ENCODE measurements around the gene ZNF609. TPM values are rescaled to one million over a fixed set of nuclear protein-coding genes. Genes with fewer than 3 reads are reported as not detected.

ZNF609 gene
- polyA plus RNA-seq, 4 donors = 33.6 to 37.6 (median 35.7) TPM

DNA sequence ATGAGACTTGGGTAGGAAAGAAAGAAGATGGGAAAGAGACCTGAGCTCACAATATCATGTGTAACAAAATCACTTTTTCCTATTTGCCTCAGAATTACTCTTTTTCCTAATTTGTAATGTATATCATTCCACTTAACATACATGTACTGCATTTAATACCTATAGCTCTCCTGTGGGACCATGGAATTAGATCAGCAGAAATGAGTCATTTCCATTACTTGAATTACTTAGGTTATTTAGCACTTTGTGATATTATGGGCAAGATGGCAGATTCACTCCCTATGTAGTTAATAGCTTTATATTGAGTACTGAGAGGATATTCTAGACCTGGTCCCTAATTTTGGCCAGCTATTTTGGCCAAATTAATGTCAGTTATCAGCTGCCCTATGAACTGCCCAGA, 70.5 kb downstream of the ZNF609 start:
- no peak for DNase-seq (ENCODE audit: low read depth in 4 of 4, low spot score in 3 of 4)

DNA sequence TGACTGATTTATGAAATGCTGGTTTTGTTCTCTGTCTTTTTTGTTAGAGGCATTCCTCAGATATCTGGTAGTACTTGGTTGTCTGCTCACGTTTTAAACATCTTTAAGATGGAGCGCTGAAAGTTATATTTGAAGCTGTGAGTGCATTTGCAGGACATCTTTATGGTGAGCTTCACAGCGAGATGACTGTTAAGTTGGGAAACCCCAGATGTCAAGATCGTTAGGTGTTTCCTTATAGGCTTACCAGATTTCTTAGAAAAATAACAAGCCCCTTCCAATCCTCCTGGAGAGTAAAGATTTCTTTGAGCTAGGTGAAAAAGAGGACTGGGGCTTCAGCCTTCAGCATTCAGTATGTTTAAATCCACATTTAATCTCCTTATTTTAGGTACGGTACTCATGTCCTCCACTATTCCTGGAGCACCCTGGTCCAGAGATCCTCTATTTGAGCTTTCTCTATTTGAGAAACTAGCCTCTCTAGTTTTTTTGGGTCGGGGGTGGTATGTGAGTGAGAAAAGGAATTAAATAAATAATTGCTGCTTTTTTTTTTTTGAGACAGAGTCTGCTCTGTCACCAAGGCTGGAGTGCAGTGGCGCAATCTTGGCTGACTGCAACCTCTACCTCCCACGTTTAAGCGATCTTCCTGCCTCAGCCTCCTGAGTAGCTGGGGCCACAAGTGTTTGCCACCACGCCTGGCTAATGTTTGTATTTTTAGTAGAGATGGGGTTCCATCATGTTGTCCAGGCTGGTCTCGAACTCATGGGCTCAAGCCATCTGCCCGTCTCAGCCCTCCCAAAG, 72.3 kb downstream of the ZNF609 start:
- no peak for DNase-seq (ENCODE audit: low read depth in 4 of 4, low spot score in 3 of 4)

DNA sequence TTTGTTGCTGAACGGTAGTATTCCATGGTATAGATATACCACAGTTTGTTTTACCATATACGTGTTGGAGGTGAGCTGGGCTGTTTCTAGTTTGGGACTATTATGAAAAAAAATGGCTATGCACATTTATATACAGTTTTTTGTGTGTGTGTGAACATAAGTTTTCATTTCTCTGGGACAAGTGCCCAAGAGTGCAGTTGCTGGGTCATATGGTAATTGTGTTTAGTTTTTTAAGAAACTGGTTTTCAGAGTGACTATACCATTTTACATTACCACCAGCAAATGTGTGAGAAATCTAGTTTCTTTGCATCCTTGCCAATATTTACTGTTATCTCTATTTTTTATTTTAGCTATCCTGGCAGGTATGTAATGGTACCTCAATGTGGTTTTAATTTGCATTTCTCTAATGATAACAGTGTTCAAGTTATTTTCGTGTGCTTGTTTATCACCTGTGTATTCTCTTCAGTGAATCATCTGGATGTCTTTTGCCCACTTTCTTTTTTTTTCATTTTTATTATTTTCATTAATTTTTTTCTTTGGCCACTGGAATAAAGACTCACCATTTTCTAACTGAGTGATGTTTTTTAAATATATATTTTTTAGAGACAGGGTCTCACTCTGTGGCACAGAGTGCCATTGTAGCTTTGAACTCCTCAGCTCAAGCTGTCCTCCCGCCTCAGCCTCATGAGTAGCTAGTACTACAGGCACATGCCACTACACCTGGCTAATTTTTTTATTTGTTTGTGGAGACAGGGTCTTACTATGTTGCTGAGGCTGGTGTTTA, 75.3 kb downstream of the ZNF609 start:
- DNase-seq (ENCODE audit: low read depth in 4 of 4, low spot score in 3 of 4) = no peak

DNA sequence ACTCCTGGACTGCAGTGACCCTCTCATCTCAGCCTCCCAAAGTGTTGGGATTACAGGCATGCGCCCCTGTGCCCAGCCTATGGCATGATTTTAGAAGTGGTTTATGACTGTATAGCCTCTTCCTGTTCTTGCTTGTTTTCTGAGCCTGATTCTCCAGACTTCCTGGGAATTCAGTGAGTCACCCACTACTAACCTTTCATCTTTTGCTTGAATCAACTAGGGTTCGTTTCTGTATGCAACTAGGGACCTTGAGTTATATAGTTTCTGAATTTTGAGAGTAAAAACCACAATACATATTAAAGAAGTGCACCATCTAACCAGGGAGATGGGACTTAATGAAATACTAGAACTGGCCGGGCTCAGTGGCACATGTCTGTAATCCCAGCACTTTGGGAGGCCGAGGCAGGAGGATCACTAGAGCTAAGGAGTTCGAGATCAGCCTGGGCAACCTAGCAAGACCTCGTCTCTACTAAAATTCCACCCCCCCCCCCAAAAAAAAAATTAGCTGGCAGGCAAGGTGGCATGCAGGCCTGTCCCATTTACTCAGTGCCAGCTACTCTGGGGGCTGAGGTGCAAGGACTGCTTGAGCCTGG, 76.0 kb downstream of the ZNF609 start:
- no peak for DNase-seq (ENCODE audit: low read depth in 4 of 4, low spot score in 3 of 4)

DNA sequence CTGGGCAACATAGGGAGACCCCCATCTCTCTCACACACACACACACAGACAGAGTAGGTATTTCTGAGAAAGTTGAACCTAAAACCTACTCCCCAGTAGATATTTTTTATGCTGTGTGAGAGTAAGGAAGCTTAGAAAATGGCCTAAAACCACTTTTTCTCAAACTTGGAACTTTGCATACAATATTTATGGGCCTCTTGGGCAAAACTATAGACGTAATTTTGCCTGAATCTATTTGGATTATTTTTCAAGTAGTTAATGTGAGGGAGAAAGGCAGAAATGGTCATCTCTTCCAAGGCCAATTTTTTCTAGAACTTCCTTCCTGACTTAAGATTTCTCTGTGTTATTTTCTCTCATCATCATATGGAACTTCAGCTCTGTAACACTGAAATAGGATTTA, 81.7 kb downstream of the ZNF609 start:
- DNase-seq (ENCODE audit: low read depth in 4 of 4, low spot score in 3 of 4) = no peak

DNA sequence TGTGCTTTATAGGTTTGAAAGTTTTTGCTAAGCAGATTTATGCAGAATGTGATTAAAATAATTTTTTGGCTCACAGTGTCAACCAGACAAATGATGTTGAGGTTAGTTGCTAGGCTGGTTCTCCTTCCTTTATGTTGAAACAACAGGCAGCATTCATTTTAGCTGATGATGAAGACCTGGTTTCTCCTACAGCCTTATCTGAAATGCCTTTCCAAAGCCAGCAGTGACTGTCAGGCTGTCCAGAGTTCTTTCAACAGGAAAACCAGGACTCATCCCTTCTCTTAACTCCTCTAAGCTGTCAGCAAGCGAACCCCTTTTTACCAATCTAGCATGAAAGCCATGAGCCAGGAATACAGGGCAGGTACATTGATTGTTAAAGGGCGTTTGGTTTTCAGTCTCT, 84.1 kb downstream of the ZNF609 start:
- DNase-seq (ENCODE audit: low read depth in 4 of 4, low spot score in 3 of 4) = no peak

DNA sequence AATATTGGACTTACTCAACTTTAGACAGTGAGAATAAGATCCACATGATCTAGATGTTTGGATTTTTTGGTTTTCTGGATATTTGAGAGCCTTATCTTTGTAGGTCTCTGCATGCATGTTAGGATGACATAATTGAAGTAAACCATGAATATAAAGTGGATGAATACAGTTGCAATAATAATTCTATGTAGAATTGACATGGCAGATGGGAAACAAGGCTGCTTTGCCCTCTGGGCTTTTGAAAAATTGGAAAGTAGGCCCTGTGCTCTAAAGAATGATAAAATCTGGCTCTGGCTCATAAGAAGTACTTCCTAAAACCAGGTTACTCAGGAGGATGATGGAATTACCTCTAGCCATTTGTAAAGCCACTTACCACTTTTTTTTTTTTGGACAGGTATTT, 86.9 kb downstream of the ZNF609 start:
- no peak for DNase-seq (ENCODE audit: low read depth in 4 of 4, low spot score in 3 of 4)

DNA sequence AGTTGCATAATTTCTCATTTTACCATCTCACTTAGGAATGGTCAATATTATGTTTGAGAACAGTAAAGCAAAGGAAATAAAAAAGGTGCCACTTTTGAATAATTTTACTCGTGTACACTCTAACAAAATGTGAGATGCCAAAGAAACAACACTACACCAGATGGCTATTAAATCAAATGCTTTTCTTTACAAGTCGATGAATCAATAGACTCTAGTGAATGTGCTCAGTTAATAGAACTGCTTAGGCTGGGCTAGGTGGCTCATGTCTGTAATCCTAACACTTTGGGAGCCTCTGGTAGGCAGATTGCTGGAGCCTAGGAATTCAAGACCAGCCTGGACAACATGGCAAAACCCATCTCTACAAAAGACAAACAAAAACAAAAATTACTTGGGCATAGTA, 87.9 kb downstream of the ZNF609 start:
- DNase-seq (ENCODE audit: low read depth in 4 of 4, low spot score in 3 of 4) = no peak

DNA sequence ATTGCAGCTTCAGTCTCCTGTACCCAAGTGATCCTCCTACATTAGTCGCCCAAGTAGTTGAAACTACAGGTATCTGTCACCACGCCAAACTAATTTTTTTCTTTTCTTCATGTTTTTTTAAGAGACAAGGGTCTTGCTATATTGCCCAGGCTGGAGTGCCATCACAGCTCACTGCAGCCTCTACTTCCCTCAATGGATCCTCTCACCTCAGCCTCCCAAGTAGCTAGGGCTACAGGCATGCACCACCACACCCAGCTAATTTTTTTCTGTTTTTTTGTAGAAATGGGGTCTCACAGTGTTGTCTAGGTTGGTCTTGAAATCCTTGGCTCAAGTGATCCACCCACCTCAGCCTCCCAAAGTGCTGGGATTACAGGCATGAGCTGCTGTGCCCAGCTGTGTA, 89.5 kb downstream of the ZNF609 start:
- DNase-seq (ENCODE audit: low read depth in 4 of 4, low spot score in 3 of 4) = no peak

DNA sequence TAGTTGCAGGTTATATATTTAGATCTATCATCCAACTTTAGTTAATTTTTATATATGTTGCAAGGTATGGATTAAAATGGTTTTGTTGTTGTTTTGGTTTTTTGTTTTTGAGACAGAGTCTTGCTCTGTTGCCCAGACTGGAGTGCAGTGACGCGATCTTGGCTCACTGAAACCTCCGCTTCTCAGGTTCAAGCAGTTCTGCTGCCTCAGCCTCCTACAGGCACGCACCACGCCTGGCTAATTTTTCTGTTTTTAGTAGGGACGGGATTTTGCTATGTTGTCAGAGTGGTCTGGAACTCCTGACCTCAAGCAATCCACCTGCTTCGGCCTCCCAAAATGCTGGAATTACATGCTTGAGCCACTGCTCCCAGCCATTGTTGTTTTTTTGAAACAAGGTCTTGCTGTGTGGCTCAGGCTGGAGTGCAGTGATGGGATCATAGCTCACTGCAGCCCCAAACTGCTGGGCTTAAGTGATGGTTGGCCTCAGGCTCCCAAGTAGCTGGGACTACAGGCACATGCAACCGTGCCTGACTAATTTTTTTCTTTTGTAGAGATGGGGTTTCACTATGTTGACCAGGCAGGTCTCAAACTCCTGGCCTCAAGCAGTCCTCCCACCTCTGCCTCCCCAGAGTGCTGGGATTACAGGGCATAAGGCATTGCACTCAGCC, 92.0 kb downstream of the ZNF609 start:
- DNase-seq (ENCODE audit: low read depth in 4 of 4, low spot score in 3 of 4) = no peak

DNA sequence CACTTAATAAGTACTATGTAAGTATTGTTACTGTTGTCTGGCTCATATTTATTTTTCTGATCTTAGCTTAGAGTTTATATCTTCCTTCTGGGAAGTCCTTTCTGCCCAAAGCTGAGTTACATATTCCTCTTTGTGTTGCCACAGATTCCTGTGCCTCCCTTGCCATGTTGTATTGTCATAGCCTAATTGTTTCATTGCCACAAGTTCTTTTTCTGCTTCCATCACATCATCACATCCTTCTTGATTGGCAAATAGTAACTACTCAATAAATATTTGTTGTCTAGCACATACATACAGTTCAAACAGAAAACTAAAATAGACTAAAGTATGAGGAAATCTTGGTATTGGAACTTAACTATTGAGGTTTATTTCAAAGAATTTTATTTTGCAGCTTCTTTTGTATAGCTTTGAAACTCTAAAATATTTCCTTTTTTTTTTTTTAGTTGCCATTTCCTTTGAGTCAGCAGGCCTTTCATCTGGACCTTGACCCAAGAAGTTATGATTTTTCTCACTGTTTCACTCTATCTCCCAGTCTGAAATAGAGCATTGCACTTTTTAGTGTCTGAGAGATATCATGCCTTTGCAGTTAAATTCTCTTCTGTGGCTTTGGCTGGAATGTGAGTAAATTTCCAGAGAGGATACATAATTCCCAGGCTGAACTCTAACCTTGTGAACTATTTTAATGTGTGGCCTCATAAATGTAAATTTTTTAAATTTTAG, 98.2 kb downstream of the ZNF609 start:
- no peak for DNase-seq (ENCODE audit: low read depth in 4 of 4, low spot score in 3 of 4)

DNA sequence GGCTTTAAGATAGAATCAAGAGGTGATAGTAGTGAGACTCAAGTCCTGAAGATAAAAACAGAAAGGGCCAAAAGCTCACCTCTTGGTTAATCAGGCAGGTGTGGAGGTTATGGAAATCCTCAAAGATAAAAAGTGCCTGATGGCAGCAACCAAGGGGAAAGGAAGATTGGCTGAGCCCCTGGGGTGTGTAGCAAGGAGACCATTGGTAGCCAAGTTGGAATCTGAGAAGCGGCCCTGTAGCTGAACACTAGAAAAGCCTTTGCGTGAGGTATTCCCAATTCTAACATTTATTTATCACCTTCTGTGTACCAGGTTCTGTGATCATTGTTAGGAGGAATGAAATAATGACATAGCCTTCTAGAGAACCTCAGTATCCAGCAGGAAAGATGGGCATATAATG, 98.9 kb downstream of the ZNF609 start:
- DNase-seq (ENCODE audit: low read depth in 4 of 4, low spot score in 3 of 4) = no peak

DNA sequence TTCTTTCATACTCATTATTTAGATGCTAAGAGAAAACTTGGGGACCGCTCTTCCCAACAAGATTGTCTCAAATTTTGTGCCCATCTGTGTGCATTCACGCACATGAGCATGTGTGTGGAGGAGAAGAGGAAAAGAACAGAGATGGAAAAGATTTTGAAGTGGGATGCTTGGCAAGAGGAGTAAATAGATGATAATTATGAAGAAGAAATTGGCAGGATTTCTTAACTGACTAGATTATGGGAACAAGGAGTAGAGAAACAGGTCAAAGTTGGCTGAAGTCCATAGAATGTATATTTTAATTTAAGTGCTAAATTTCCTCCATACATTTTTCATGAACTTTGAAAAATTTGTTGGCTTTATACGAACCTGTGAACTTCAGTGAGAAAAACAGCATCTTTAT, 100.1 kb downstream of the ZNF609 start:
- no peak for DNase-seq (ENCODE audit: low read depth in 4 of 4, low spot score in 3 of 4)

DNA sequence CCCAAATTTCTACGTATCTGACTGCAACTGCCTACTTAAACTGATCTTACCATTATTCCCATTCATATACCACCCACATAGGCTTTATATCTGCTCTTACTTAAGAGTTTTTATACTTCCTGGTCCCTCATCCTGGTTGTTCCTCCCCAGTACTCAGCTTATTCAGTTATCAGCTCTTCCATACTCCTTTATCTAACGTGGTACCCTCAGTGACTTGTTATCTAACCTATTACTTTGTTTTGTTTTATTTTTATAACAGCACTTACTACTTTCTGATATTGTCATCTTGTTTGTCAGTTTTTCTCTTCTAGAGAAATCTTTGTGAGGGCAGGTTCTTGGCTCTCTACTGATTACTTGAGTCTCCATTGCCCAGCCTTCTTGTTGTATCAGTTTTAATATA, 100.6 kb downstream of the ZNF609 start:
- no peak for DNase-seq (ENCODE audit: low read depth in 4 of 4, low spot score in 3 of 4)

DNA sequence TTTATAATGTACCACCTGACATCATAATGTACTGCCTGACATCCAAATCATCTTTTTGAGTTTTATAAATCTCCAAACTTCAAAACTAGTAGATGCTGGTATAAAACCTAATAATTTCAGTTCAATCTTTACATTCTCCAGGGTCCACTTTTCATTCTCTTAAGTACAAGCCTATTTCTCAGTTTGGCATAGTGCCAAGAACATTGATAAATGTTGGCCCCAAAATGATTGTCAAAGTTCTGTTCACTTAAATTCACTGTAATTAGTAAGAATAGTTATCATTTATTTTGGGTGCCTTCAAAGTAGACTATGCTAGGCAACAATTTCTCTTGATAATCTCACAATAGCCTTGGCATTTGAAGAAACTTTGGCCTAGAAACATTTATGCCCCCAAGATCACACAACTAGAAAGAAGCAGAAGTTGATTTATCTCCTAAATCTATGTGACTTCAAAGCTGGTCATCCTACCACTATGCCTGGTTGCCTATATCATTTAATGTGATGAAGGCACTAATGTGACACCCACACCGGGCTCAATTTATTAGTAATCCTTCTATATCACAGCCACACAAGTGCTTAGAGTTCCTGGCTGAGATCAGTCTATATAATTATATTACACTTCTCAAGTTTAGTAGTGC, 101.7 kb downstream of the ZNF609 start:
- DNase-seq (ENCODE audit: low read depth in 4 of 4, low spot score in 3 of 4) = no peak

DNA sequence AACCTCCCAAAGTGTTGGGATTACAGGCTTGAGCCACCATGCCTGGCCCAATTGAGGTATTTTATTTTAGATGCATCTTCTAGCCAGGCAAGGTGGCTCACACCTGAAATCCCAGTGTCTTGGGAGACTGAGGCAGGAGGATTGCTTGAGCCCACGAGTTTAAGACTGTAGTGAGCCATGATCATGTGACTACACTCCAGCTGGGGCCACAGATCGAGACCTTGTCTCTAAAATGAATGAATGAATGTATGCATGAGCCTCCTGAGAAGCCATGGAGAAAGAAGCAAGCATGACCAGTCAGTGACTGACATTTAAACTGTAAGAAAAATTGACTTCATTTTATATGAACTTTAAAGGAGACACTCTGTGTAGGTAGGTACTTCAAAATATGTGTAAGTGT, 105.7 kb downstream of the ZNF609 start:
- no peak for DNase-seq (ENCODE audit: low read depth in 4 of 4, low spot score in 3 of 4)

DNA sequence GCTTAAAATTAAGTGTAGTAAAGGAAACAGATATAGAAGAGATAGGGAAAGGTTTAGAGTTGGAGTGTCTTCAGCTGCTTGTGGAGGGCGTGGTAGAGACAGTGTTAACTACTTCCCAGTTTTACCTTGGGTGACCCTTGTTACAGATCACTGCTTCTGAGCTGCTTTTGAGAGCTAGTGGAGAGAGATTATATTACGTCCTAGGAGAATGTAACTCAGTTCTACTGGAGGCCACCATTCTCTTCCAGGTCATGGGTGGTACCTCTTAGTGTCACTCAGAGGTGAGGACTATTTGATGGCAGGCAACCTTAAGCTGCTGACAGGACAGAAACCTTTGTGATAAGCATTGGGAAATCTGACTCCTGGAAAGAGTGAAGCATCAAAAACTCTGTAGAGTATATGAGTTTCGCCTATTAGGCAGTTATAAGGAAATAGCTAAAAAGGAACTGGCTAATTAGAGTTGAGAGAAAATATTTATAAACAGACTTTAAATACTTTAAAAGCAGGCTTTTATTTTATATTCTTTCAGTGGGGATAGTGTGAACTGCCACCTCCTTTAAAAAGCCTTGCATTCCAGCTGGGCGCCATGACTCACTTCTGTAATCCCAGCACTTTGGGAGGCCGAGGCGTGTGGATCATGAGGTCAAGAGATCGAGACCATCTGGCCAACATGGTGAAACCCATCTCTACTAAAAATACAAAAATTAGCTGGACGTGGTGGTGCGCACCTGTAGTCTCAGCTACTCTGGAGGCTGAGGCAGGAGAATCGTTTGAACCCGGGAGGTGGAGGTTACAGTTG, 106.5 kb downstream of the ZNF609 start:
- peak in 1 of 4 donors; percentile 30 for DNase-seq (ENCODE audit: low read depth in 4 of 4, low spot score in 3 of 4)

DNA sequence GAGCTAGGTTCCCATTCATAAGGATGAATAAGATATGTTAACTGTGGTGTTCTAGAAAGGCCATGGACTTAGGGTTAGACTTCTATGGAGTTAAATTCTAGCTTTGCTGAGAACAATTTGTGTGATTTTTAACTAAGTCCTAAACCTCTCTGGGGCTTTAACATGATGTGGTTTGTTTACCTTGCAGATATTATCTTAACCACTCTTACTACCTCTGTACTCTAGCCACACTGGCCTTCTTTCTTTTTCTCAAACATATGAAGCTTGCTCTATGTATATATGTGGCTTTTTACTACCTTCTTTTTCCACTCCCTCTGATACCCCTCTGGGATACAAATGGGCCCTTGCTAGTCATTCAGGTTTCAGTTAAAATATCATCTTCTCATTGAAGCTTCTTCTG, 108.4 kb downstream of the ZNF609 start:
- DNase-seq (ENCODE audit: low read depth in 4 of 4, low spot score in 3 of 4) = no peak

DNA sequence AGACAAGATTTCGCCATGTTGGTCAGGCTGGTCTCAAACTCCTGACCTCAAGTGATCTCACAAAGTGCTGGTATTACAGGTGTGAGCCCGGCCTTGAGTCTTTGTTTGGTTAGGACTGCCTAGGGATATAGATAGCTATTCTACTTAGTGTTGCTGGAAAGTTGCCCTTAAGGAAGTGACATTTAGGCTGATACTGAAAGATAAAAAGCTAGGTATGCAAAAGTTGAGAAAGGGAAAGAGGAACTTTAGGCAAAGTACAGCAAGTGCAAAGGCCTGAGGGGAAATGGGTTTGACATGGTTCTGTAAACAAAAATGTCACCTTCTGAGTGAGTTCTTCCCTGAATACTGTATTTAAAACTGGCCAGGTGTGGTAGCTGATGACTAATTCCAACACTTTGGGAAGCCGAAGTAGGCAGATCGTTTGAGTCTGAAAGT, 111.5 kb downstream of the ZNF609 start:
- no peak for DNase-seq (ENCODE audit: low read depth in 4 of 4, low spot score in 3 of 4)

Measured in left renal pelvis (tissue), 4 donors.